Activated naive CD8-positive, alpha-beta T cell (primary cell): ENCODE data around the gene BSPRY.
"Not testable (repeated sequence)": the region's sequence is repeated elsewhere in the genome, so short reads cannot be mapped to it uniquely, and the experiment has no call there.

ENCODE experiments used
- H3K27ac Mint-ChIP-seq: one replicate; pipeline ENCODE4 v1.8.0; 2021; ENCODE audit warnings: mixed read lengths
- H3K27me3 Mint-ChIP-seq: one replicate; pipeline ENCODE4 v1.8.0; 2021; ENCODE audit warnings: mixed read lengths
- H3K36me3 Mint-ChIP-seq: one replicate; pipeline ENCODE4 v1.8.0; 2021; ENCODE audit warnings: mixed read lengths
- H3K4me1 Mint-ChIP-seq: one replicate; pipeline ENCODE4 v1.8.0; 2021; ENCODE audit warnings: low read depth, mixed read lengths
- H3K4me3 Mint-ChIP-seq: one replicate; pipeline ENCODE4 v1.8.0; 2021; ENCODE audit warnings: mild to moderate bottlenecking, mixed read lengths
- H3K9me3 Mint-ChIP-seq: one replicate; pipeline ENCODE4 v1.8.0; 2021; ENCODE audit warnings: low read depth, mixed read lengths

The BSPRY gene

DNA sequence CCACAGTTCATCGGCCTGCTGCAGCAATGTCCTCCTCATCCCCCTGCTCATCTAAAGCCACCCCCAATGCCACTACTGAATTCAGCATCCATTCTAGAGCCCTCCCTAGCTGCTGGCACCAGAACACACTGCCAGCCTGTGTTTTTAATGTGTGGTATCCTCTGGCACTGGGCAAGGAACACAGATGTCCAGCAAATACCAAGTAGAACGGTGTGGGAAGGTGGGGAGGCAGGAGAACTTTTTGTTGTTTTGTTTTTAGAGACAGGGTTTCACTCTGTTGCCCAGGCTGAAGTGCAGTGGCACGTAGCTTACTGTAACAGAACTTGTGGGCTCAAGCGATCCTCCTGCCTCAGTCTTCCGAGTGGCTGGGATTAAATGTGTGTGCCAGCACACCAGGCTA lies 22.7 kb downstream of the BSPRY start:
- Mint-ChIP-seq H3K4me1 (peaks cover 14% of the 10 kb centered on the region), H3K9me3 (no peaks in the 10 kb centered on the region), H3K4me3 (no peak overlapping the region), H3K27ac (no peak overlapping the region), H3K36me3 (peaks cover 3% of the 10 kb centered on the region), H3K27me3 (no peaks in the 10 kb centered on the region)

DNA sequence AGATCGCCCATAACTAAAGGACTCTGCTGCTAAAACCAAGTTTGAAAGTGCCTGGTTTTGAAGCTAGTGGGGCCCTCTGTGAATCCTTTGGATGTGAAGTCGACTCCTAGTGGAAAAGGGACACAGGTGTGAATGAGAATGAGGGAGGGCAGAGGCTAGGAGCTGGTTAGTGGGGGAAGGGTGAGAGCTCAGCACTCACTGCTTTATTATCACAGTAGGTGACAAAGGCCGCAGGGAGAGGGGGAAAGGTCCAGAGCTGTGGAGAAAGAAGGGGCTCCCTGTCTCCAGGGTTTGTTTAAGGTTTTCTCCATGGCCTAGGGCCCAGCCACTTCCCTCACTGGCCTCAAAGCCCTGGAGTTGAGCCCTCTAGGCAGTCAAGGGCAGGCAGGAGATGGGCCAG lies 23.9 kb downstream of the BSPRY start:
- no peaks in the 10 kb centered on the region for H3K9me3 Mint-ChIP-seq
- H3K27ac Mint-ChIP-seq, result peak overlapping the region; percentile 41
- H3K4me3 Mint-ChIP-seq, result no peak overlapping the region
- peaks cover 3% of the 10 kb centered on the region for H3K36me3 Mint-ChIP-seq
- peaks cover 14% of the 10 kb centered on the region for H3K4me1 Mint-ChIP-seq
- no peaks in the 10 kb centered on the region for H3K27me3 Mint-ChIP-seq

DNA sequence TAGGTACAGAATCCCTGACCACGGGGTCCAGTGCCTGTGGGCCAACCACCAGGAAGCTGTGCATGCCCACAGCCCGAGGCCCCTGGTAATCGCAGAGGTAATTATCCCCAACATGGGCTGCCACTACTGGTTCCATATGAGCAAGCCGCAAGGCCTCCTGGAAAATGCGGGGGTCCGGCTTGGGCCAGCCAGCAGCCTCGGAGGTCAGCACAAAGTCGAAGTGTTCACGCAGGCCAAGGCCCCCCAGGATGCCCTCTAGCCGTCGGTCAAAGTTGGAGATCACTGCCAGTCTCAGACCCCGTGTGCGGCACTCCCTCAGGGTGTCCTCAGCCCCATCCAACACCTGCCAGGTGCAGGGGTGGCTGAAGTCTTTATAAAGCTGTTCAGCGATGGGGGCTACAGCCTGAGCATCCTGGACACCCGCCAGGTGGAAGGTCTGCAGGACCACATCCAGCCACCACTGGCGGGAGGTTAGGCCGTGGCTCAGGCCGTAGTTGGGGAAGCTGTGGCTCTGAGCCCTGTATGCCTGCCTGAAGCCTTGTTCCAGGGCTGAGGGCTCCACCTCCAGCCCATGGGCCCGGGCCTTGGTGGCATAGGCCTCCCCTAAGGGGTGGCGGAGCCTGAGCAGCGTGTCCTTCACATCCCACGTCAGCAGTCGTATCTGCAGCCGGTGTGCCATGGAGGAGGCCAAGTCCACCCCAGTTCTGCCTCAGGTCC lies 24.5 kb downstream of the BSPRY start:
- Mint-ChIP-seq H3K4me1 (peaks cover 14% of the 10 kb centered on the region), H3K27ac (no peak overlapping the region), H3K9me3 (no peaks in the 10 kb centered on the region), H3K36me3 (peaks cover 3% of the 10 kb centered on the region), H3K27me3 (no peaks in the 10 kb centered on the region), H3K4me3 (no peak overlapping the region)

DNA sequence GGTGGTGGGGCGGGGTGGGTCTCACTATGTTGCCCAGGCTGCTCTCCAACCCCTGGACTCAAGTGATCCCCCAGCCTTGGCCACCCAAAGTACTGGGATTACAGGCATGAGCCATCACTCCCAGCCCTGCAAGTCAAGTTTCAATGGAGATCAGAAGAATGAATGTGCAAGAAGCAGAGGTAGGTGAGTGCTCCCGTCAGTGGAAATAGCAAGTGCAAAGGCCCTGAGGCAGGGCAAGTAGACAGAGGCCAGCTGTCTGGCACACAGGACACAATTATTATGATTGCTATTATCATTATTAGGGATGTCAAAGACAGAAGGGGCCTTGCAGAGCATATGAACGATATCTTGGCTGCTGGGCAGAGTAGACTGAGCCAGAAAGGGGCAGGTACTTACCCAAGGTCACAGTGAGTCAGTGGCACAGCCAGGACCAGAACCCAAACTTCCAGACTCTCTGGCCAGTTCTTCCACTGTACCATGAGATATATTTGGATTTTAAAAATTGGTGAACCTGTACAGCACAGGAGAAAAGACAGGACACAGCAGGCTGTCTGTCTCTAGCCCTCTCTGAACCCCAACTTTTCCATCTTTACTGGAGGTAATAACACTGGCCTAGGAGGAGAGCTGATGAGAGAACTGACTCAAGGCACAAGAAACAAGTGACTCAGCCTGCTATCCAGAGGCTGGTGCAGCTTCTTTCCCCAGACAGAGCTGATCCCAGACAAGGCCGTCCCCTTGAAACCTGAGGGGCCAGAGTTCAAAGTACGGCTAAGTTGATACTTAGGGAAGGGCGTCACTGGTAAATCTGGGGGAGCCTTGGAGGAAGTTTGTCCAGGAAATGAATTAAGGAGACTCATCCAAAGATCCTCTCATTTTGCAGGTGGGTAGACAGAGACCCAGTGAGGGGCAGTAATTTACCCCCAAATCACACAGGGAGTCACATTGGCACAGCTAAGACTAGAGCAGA lies 26.0 kb downstream of the BSPRY start:
- Mint-ChIP-seq H3K9me3 (no peaks in the 10 kb centered on the region), H3K27me3 (no peaks in the 10 kb centered on the region), H3K4me3 (peak overlapping the region; percentile 89), H3K36me3 (peaks cover 3% of the 10 kb centered on the region), H3K27ac (peak overlapping the region; percentile 86), H3K4me1 (peaks cover 14% of the 10 kb centered on the region)

DNA sequence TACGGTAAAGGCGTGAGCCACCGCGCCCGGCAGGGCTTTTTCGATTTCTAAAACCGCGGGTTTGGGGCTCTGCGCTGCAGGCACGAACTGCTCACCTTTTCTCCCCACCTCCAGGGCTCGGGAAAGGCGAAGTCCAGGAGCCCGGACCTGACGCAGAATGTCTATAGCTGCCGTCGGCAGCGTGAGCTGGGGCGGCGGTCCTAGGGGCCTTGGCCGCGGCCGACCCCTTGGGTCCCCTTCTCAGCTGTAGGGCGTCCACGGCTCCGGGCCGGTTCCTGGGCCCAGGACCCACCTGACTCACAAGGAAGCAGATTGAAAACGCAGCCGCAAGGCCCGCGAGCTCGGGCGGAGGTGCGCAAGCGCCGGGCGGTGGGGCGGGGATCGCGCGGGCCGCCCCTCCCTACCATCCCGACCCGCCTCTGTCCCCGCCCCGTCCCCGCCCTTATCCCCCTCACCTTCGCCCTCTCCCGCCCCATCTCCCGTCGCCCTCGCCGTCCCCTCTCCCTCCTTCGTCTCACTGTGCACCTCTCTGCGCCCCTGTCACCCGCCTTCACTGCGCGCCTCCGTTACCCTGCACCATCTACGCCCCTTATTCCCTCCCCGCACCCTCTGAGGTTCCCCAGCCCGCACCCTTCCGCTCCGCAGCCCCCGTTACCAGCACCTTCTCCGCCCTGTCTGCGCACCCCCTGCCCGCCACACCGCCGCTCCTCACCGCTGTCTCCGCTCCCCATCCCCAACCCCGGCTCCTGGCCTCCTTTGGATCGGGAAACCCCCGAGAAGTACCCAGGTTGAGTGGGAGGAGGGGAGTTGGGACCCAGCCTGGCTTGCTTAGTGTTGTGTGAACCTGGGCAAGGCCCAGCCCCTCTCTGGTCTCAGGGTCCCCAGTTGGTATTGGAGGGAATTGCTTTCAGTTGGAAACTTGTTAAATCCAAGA lies 27.6 kb downstream of the BSPRY start, which contains the start of gene HDHD3:
HDHD3 (minus strand) TSS at position 353 of the 934 bp plus-strand sequence. CDS start 2,632 bp downstream, outside the sequence.
- Mint-ChIP-seq H3K27ac (peak within 1 kb of the TSS; percentile 86), H3K27me3 (no peaks in the 10 kb centered on the region), H3K36me3 (peaks cover 3% of the 10 kb centered on the region), H3K4me1 (peaks cover 14% of the 10 kb centered on the region), H3K9me3 (no peaks in the 10 kb centered on the region), H3K4me3 (peak within 1 kb of the TSS; percentile 89)

DNA sequence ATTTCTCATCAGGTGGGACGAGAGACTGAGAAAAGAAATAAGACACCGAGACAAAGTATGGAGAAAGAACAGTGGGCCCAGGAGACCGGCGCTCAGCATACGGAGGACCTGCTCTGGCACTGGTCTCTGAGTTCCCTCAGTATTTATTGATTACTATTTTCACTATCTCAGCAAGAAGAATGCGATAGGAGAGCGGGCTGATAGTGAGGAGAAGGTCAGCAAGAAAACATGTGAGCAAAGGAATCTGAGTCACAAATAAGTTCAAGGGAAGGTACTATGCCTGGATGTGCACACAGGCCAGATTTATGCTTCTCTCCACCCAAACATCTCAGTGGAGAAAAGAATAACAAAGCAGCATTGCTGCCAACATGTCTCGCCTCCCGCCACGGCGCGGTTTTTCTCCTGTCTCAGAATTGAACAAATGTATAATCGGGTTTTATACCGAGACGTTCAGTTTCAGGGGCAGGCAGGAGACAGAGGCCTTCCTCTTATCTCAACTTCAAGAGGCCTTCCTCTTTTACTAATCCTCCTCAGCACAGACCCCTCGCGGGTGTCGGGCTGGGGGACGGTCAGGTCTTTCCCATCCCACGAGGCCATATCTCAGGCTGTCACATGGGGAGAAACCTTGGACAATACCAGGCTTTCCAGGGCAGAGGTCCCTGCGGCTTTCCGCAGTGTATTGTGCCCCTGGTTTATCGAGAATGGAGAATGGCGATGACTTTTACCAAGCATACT lies 29.9 kb downstream of the BSPRY start:
- H3K27ac Mint-ChIP-seq, H3K36me3 Mint-ChIP-seq, H3K9me3 Mint-ChIP-seq, H3K27me3 Mint-ChIP-seq, H3K4me3 Mint-ChIP-seq: not testable (repeated sequence)
- H3K4me1 Mint-ChIP-seq, result peaks cover 14% of the 10 kb centered on the region

DNA sequence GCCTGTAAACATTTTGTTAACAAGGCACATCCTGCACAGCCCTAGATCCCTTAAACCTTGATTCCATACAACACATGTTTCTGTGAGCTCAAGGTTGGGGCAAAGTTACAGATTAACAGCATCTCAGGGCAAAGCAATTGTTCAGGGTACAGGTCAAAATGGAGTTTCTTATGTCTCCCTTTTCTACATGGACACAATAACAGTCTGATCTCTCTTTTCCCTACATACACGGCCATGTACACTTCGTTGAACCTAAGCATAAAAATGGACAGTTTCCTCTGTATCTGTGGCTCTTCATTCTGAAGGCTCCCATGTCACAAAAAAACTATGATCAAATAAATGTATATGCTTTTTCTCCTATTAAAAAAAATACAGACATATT lies 30.5 kb downstream of the BSPRY start:
- H3K36me3 Mint-ChIP-seq, H3K4me3 Mint-ChIP-seq, H3K9me3 Mint-ChIP-seq, H3K27me3 Mint-ChIP-seq, H3K27ac Mint-ChIP-seq: not testable (repeated sequence)
- peaks cover 10% of the 10 kb centered on the region for H3K4me1 Mint-ChIP-seq

DNA sequence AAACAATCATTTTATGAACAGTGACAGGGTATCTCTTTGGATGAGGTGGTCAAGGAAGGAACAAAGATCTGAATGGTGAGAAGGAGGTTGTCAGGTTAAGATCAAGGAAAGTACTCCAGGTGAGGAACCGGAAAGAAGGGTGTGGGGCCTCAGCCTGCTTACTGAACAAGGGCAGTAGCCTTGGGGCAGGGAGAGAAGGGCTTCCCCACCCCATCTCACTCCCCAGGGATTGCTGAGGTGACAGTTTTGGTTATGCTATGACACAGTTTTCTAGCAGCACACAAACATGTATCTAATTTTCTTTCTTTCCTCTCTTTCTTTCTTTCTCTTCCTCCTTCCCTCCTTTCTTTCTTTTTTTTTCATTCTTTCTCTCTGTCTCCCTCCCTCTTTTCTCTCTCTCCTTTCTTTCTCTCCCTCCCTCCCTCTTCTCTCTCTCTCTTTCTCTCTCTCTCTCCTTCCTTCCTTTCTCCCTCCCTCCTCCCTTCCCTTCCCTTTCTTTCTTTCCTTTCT lies 31.6 kb downstream of the BSPRY start:
- Mint-ChIP-seq H3K27ac (no peak overlapping the region), H3K4me1 (no peaks in the 10 kb centered on the region), H3K9me3 (no peaks in the 10 kb centered on the region), H3K27me3 (no peaks in the 10 kb centered on the region), H3K4me3 (no peak overlapping the region), H3K36me3 (peaks cover 2% of the 10 kb centered on the region)

DNA sequence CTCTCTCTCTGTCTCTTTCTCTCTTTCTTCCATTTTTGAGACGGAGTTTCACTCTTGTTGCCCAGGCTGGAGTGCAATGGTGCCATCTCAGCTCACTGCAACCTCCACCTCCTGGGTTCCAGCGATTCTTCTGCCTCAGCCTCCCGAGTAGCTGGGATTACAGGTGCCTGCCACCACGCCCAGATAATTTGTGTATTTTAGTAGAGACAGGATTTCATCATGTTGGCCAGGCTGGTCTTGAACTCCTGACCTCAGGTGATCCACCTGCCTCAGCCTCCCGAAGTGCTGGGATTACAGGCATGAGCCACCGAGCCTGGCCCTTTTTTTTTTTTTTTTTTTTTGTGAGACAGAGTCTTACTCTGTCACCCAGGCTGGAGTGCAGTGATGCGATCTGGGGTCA lies 32.1 kb downstream of the BSPRY start:
- not testable (repeated sequence) for H3K27ac Mint-ChIP-seq, H3K27me3 Mint-ChIP-seq, H3K4me3 Mint-ChIP-seq, H3K9me3 Mint-ChIP-seq, H3K4me1 Mint-ChIP-seq, H3K36me3 Mint-ChIP-seq

DNA sequence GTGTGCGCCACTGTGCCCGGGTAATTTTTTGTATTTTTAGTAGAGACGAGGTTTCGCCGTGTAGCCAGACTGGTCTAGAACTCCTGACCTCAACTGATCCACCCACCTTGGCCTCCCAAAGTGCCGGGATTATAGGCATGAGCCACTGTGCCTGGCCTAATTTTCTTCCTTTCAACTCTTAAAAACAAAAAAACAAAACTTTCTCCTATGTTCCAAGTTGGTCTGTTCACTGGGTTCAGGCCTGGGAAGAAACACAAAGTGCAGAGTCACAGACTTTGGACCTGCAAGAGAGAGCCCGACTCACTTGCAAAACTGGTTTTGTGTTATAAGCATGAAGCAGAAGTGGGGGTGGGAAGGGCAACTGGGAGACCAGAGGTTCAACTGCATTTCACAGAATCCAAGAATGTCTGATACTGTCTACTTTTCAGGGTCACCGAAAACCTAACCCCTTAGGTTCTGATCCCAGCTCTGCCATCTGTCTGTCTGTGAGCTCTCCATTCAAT lies 32.6 kb downstream of the BSPRY start:
- H3K27me3 Mint-ChIP-seq, result no peaks in the 10 kb centered on the region
- H3K4me1 Mint-ChIP-seq, result no peaks in the 10 kb centered on the region
- peaks cover 4% of the 10 kb centered on the region for H3K36me3 Mint-ChIP-seq
- no peaks in the 10 kb centered on the region for H3K9me3 Mint-ChIP-seq
- H3K4me3 Mint-ChIP-seq, result no peak overlapping the region
- H3K27ac Mint-ChIP-seq, result no peak overlapping the region

DNA sequence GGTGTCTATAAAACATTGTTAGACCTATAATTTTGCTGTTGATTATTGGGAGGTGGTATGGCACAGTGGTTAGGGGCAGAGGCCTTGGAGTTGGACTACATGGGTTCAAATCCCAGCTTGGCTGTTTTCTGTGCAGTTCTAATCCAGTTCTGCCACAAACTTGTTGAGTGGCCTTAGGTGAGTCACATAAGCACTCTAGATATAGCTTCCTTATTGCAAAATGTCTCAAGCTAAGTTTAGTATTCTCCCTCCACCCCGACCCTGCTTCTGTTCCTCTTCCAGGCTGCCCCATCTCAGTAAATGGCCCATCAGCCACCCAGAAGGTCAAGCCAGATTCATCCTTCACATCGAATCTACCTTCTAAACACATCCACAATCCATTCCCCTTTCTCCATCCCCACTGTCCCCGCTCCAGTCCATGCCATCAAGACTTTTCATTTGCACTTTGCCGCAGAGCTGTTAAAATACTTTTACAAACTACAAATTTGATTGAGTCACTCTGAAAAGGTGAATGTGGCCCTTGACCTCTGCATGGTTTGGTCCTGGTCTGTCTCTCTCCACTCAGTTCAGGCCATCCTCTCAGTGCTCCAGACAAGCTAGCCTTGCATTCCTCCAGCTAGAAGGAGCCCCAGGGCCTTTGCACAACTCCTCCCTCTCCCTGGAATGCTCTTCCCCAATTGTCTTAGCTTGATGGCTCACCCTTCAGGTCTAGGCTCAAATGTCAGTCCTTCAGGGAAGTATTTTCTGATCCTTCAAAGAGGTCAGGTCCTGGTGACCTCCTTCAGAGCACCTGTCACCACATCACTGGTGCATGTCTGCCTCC lies 37.4 kb downstream of the BSPRY start:
- Mint-ChIP-seq H3K36me3 (peaks cover 8% of the 10 kb centered on the region), H3K4me3 (no peak overlapping the region), H3K9me3 (no peaks in the 10 kb centered on the region), H3K4me1 (no peaks in the 10 kb centered on the region), H3K27ac (no peak overlapping the region), H3K27me3 (no peaks in the 10 kb centered on the region)

DNA sequence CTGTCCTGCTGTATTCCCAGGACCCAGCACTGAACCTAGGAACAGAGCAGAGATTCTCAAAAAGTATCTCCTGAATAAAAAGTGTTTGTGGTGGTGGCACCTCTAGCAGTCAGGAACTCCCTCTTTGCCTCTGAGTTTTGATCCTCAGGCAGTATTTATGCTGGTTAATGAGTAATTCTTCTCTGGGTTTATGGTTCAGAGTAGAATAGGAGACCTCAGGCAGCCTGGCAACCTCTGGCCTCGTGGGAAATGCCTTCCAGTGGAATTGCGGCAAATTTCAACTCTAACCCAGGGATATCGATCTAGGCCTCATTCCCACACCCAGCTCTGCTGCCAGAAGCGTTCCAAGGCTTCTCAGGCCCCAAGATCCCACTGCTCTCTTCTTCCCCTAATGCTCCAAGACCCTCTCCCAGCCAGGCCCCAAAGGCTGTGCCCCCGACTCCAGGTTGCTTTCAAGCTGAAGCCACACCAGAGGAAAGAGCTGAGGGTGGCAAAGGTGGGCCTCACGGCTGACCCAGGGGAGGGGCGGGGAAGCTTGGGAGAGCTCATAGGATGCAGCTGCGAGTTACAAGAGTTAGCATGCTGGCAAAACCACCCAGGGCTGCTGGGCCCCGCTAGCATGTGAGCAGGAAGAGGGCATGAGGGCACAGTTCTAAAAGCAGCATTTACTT lies 38.4 kb downstream of the BSPRY start:
- Mint-ChIP-seq H3K4me1 (no peaks in the 10 kb centered on the region), H3K27me3 (no peaks in the 10 kb centered on the region), H3K9me3 (no peaks in the 10 kb centered on the region), H3K27ac (peak overlapping the region; percentile 13), H3K4me3 (no peak overlapping the region), H3K36me3 (peaks cover 8% of the 10 kb centered on the region)

DNA sequence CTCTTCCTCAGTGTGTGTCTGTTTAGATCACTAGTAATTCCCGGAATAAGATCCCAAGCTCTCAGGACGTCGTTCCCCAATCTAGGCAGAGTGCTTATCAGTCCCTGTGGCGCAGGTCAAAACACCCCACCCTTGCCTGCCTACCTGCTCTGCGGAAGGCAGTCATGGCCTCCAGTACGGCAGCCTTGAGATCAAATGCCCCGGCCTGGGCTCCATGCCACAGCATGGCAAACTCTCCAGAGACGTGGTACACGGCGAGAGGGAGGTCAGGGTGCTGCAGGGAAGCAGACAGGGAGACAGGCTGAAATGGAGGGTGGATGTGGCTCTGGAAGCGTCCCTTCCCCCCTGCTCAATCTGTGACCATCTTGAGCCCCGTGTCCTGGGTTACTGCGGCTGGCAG lies 39.5 kb downstream of the BSPRY start:
- H3K36me3 Mint-ChIP-seq, result peaks cover 8% of the 10 kb centered on the region
- no peak overlapping the region for H3K27ac Mint-ChIP-seq
- H3K9me3 Mint-ChIP-seq, result no peaks in the 10 kb centered on the region
- H3K4me3 Mint-ChIP-seq, result no peak overlapping the region
- H3K27me3 Mint-ChIP-seq, result no peaks in the 10 kb centered on the region
- no peaks in the 10 kb centered on the region for H3K4me1 Mint-ChIP-seq
